Stimulated activated CD4-positive, alpha-beta T cell treated with anti-CD3 and anti-CD28 coated beads, Interleukin-4, amount 100 ng/mL, for 4 hours (primary cell): Measurements from ENCODE around the gene CLDN9.
A peak's percentile ranks its signal among the peaks of the same experiment; 100 is the strongest.

ENCODE experiments used
- DNase-seq, 2 experiments: peaks; one replicate each; pipeline ENCODE4 v3.0.0-alpha.2; 2020

Gene CLDN9

GRCh38 chr16:2974319-2975056, 38.2 kb upstream of the CLDN9 start:
- DNase-seq, result no peak

- DNase-seq, result no peak
These were observed 37.4 kb upstream of the CLDN9 start for GRCh38 chr16:2975161-2975795.

DNA sequence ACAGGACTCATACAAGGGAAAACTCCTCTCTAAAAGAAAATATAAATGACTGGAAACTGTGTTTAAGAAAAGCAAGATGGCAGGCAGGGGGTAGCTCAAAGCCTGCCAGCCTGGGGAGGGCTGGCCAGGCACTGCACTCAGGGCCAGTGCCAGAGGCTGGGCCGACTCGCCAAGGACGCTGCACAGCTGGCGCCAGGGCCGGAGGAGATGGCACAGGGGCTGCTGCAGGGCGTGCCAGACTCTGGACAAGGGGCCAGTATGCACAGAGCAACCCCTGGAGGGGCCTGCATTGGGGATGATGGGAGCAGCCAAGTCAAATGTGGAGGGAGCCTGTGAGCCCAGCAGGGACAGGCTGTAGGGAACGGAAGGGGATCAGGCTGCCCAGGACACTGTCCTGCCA, 36.5 kb upstream of the CLDN9 start:
- DNase-seq, result no peak

- DNase-seq, result no peak
These were observed 36.0 kb upstream of the CLDN9 start for GRCh38 chr16:2976673-2977072.

GRCh38 chr16:2977440-2977839, 35.3 kb upstream of the CLDN9 start:
- no peak for DNase-seq

DNA sequence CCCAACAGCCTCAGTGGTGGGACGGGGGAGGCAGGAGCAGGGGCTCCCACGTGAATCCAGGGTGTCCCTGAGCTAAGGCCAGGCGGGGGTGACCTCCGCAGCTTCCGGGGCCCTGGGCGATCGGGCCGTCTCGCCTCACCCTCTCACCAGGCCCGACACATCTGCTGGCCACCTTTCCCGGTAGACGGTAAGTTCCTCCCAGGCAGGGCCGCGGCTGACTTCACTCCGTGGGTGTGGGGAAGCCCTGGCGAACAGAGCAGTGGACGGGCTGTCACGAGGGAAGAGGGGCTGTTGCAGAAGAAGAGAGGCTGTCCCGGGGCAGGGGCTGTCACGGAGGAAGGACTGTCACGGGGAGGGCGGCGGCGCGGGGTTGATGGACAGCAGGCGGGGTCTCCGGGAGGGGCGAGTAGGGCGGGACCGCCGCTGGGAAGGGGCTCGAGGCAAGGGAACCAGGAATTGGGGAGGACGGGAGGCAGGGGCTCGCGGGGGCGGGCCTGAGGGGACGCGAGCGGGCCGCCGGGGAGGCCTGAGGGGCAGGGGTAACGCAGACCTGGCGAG, 33.0 kb upstream of the CLDN9 start:
- DNase-seq, result no peak

- DNase-seq, result peak; percentile 93 to 98
These were observed 32.2 kb upstream of the CLDN9 start, which contains the start of gene PKMYT1 for GRCh38 chr16:2980227-2981176. TSS of gene PKMYT1 (minus strand) at chr16:2980446. CDS start at chr16:2979657, 789 bp downstream.

DNA sequence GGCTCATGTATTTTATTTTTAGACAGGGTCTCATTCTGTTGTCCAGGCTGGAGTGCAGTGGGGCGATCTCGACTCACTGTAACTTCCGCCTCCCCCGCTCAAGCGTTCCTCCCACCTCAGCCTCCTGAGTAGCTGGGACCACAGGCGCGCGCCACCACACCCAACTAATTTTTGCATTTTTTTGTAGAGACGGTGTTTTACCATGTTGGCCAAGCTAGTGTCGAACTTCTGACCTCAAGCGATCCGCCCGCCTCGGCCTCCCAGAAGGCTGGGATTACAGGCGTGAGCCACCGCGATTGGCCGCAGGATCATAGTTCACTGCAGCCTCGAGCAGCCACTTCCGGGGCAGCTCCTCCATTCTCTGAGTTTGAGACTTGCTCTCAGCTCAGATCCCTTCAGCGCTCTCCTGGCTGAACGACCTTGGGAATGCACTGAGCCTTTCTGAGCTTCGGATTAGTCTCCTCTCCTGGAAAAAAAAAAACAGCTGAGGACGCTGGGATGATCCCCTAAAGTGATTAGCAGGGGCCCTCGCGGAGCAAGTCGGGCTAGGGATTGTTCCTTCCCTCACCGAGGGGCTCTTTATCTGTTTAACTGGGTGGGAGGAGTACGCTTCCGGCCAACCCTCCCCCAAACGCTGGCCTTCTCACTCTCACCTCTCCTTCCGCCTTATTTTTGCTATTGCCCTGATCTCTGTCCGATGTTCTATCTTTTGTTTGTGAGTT, 31.4 kb upstream of the CLDN9 start:
- DNase-seq, result no peak

GRCh38 chr16:2981899-2982250, 30.8 kb upstream of the CLDN9 start:
- no peak for DNase-seq

- DNase-seq, result no peak
These were observed 30.3 kb upstream of the CLDN9 start for GRCh38 chr16:2982402-2982801.

DNA sequence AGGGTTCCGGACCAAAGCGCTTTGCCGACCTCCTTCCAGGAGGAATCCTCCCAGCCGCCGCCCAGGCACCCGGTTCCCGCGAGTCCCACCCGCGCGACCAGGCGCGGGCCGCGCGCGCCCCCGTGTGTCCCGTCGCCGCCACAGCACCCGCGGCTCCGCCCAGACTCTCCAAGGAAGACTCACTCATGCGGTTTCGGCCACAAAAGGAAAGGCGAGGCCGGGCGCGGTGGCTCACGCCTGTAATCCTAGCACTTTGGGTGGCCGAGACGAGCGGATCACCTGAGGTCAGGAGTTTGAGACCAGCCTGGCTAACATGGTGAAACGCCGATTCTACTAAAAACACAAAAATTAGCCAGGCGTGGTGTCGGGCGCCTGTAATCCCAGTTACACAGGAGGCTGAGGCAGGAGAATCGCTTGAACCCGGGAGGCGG, 29.0 kb upstream of the CLDN9 start:
- peak; percentile 51 to 66 for DNase-seq

- no peak for DNase-seq
These were observed 27.3 kb upstream of the CLDN9 start for GRCh38 chr16:2985462-2985861.

DNA sequence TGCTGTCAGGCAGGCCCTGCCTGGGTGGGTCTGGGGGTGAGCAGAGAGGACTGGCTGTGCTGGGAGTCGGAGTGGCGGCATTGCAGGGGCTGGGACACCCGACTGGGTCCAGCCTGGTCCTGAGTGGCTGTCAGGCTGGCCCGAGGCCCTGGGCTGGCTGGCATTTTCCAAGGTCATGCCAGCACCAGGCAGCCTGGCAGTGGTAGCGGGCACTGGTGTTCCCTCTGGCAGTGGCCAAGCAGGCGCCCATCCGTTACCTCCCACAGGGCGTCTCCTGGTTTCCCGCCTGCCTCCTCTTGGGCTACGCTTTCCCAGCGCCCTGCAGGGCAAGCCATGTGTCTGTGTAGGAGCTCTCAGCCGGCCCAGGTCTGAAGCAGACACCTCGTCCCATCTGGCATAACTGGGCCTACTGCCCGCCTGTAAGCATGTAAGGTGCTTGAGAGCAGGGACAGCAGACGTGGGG, 26.8 kb upstream of the CLDN9 start:
- DNase-seq, result no peak

- no peak for DNase-seq
These were observed 26.0 kb upstream of the CLDN9 start for GRCh38 chr16:2986623-2987188.

GRCh38 chr16:2987286-2987685, 25.4 kb upstream of the CLDN9 start:
- DNase-seq, result no peak

GRCh38 chr16:2987833-2988232, 24.9 kb upstream of the CLDN9 start:
- DNase-seq, result no peak

- no peak for DNase-seq
These were observed 24.1 kb upstream of the CLDN9 start for GRCh38 chr16:2988590-2989099.

DNA sequence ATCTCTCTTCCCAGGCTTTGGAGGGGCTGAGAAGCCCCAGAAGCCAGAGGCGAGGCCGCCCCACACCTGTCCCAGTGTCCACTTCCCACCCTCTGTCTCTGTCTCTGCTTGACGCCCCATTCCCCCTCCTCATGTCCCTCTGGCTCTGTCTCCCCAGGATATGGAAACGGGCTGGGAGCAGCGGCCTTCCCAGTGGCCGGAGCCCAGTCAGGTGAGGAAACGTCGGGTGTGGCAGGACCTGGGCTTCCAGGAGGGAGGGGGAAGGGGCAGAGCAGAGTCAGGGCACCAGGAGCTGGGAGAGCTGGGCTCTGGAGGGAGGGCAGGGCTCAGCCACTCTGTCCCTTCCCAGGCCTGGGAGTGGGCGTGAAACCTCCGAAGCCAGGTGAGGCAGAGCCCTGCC, 21.8 kb upstream of the CLDN9 start:
- no peak for DNase-seq

DNA sequence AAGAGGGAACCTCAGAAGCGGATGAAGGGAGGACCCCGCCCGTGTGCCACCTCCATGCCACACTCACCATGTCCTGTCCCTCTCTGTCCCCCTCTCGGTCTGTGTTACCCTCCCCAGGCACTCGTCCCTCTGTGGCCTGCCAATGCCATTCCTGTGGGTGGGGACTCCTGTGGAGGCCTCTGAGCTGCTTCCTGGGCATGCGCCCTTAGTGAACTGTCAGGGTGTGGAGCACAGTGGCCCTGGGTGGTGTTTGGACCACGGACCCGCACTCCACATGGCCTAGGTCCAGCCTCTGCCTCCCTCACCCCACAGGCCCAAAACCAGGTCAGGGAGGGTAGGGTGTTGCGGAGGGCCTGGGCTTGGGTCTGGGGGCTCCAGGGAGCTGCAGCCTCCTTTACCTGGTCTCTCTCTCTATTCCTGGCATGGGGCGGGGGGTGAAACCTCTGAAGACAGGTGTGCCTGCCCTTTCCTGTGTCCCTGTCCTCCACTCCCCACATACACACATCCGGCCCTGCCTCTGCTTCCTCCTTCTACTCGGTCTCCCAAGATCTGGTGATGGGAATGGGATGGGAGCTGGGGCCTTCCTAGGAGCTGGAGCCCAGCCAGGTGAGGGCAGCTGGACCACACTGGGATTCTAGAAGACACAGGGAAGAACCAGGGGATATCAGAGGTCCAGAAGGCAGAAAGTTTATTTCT, 21.0 kb upstream of the CLDN9 start:
- no peak for DNase-seq

- DNase-seq, result no peak
These were observed 20.2 kb upstream of the CLDN9 start for GRCh38 chr16:2992383-2993081.
